ENCODE measurements around the gene SPATA22. TPM values are rescaled to one million over a fixed set of nuclear protein-coding genes. Genes with fewer than 3 reads are reported as not detected.

SPATA22 gene
- total RNA-seq, 1 experiment from 2014 or later, result not detected

DNA sequence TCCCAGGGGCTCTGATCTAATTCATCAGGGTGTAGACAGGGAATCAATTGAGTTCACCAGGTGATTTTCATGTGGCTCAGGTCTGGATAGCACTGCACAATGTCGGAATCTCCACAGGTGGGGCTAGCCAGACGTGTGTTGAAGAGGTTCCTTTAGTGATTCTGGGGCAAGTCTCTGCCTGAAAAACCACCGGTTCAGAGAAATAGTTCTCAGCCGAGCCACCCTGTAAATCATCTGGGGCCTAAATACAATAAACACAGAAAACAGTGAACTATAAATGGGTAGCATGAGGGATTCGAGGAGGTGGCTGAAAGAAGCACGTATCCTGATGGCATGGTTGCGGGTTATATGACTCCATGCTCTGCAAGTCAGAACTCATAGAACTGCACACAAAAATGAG is 25.5 kb upstream of the SPATA22 start:
- Histone ChIP-seq H3K9me3 (ENCODE audit: low read length) (no peaks in the 10 kb centered on the region), H3K79me2 (ENCODE audit: low read length) (no peaks in the 10 kb centered on the region), H3F3A (ENCODE audit: low read length, unreplicated experiment) (no peaks in the 10 kb centered on the region), H2AFZ (ENCODE audit: low read length) (no peak overlapping the region), H3K9me2 (replicated peaks; ENCODE audit: low read length) (no peaks in the 10 kb centered on the region), H3K4me1 (ENCODE audit: insufficient read depth, low read length) (no peaks in the 10 kb centered on the region), H3K36me3 (ENCODE audit: low read depth, low read length) (no peaks in the 10 kb centered on the region), H3K9ac (ENCODE audit: low read length) (no peak overlapping the region), H3K27ac (ENCODE audit: low read length) (no peak overlapping the region), H3K27me3 (ENCODE audit: low read length) (peaks cover 21% of the 10 kb centered on the region), H4K20me1 (ENCODE audit: low read length) (no peaks in the 10 kb centered on the region), H3K4me3 (ENCODE audit: low read length) (no peak overlapping the region), H3K4me2 (ENCODE audit: low read length) (no peak overlapping the region)
- BruUV-seq (replicated peaks), result no TSS peak
- TF ChIP-seq EZH2phosphoT487 (IDR thresholded peaks at IDR 0.05; ENCODE audit: borderline replicate concordance, low read length) (no peak), EZH2 (IDR thresholded peaks at IDR 0.05; ENCODE audit: low read length, unreplicated experiment) (no peak)
- TF ChIP-seq, protein P1, sequence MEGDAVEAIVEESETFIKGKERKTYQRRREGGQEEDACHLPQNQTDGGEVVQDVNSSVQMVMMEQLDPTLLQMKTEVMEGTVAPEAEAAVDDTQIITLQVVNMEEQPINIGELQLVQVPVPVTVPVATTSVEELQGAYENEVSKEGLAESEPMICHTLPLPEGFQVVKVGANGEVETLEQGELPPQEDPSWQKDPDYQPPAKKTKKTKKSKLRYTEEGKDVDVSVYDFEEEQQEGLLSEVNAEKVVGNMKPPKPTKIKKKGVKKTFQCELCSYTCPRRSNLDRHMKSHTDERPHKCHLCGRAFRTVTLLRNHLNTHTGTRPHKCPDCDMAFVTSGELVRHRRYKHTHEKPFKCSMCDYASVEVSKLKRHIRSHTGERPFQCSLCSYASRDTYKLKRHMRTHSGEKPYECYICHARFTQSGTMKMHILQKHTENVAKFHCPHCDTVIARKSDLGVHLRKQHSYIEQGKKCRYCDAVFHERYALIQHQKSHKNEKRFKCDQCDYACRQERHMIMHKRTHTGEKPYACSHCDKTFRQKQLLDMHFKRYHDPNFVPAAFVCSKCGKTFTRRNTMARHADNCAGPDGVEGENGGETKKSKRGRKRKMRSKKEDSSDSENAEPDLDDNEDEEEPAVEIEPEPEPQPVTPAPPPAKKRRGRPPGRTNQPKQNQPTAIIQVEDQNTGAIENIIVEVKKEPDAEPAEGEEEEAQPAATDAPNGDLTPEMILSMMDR (conservative IDR thresholded peaks at IDR 0.05; ENCODE audit: low read depth, low read length), result no peak
- intact Hi-C loops (cut with micrococcal nuclease), result no loop called here
- POLR2A ChIA-PET (ENCODE audit: unreplicated experiment), result interaction anchor here (0.6 kb wide), 1 partner anchor 22 kb away, joined by 5 read pairs; no protein-coding TSS in a partner anchor
- no peak for DNase-seq
- CTCF ChIA-PET, result no interaction called here
- no peak for ATAC-seq

DNA sequence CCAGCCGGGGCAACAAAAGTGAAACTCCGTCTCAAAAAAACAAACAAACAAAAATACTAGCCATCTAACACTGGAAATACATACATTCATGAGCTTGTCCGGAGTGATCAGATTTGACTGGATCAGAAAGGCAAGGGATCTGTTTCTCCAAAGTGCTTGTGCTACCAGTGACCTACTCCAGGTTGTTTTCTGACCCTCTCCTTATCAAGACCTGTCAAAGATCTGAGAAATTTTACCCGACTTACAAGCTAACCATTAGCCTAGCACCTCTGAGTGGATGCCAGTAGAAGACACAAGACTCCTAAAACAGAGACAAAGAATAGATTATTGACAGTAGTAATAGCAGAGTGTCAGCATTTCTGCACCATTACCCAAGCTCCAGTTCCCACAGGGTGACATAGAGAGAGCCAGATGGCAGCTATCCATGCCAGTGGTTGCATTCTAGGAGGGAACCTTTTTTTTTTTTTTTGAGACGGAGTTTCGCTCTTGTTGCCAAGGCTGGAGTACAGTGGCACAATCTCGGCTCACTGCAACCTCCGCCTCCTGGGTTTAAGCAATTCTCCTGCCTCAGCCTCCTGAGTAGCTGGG is 14.0 kb upstream of the SPATA22 start:
- H3K4me2 ChIP-seq (ENCODE audit: low read length), result no peak overlapping the region
- no peaks in the 10 kb centered on the region for H3K9me3 ChIP-seq (ENCODE audit: low read length)

DNA sequence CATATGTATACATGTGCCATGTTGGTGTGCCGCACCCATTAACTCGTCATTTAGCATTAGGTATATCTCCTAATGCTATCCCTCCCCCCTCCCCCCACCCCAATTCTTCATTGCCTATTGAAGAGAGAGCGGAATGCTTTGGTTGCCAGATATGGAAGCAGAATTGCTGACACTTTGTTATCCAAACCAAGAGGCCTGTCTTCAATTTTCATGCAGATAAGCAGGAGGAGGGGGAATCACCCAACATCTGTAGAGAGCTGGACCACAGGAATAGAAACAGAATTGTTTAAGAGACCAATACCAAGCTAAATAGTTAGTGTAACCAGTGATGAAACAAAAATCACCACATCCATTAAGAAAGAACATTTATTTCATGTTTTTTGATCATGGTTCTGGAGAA is 11.2 kb upstream of the SPATA22 start:
- CTCF ChIA-PET, result no interaction called here
- Histone ChIP-seq H3K4me3 (ENCODE audit: low read length) (no peak overlapping the region), H3K27me3 (ENCODE audit: low read length) (peaks cover 51% of the 10 kb centered on the region), H3K36me3 (ENCODE audit: low read depth, low read length) (no peaks in the 10 kb centered on the region), H3K9ac (ENCODE audit: low read length) (no peak overlapping the region), H3K4me2 (ENCODE audit: low read length) (no peak overlapping the region), H4K20me1 (ENCODE audit: low read length) (no peaks in the 10 kb centered on the region), H3K27ac (ENCODE audit: low read length) (no peak overlapping the region), H3K9me2 (replicated peaks; ENCODE audit: low read length) (no peaks in the 10 kb centered on the region), H3K4me1 (ENCODE audit: insufficient read depth, low read length) (no peaks in the 10 kb centered on the region), H3F3A (ENCODE audit: low read length, unreplicated experiment) (no peaks in the 10 kb centered on the region), H3K79me2 (ENCODE audit: low read length) (no peaks in the 10 kb centered on the region), H3K9me3 (ENCODE audit: low read length) (no peaks in the 10 kb centered on the region), H2AFZ (ENCODE audit: low read length) (no peak overlapping the region)
- DNase-seq, result no peak
- TF ChIP-seq EZH2phosphoT487 (IDR thresholded peaks at IDR 0.05; ENCODE audit: borderline replicate concordance, low read length), result no peak
- TF ChIP-seq, protein P1 (conservative IDR thresholded peaks at IDR 0.05; ENCODE audit: low read depth, low read length), result no peak
- no peak for TF ChIP-seq EZH2 (IDR thresholded peaks at IDR 0.05; ENCODE audit: low read length, unreplicated experiment)
- no TSS peak for BruUV-seq (replicated peaks)
- no peak for ATAC-seq
- POLR2A ChIA-PET (ENCODE audit: unreplicated experiment), result no interaction called here
- intact Hi-C loops (cut with micrococcal nuclease), result no loop called here

More for the DNA sequence above, 14.0 kb upstream of the SPATA22 start:
- Histone ChIP-seq H3F3A (ENCODE audit: low read length, unreplicated experiment) (no peaks in the 10 kb centered on the region), H4K20me1 (ENCODE audit: low read length) (no peaks in the 10 kb centered on the region), H3K4me1 (ENCODE audit: insufficient read depth, low read length) (no peaks in the 10 kb centered on the region), H3K4me3 (ENCODE audit: low read length) (no peak overlapping the region), H3K27me3 (ENCODE audit: low read length) (peaks cover 49% of the 10 kb centered on the region), H3K27ac (ENCODE audit: low read length) (no peak overlapping the region), H2AFZ (ENCODE audit: low read length) (no peak overlapping the region), H3K9me2 (replicated peaks; ENCODE audit: low read length) (no peaks in the 10 kb centered on the region), H3K36me3 (ENCODE audit: low read depth, low read length) (no peaks in the 10 kb centered on the region), H3K79me2 (ENCODE audit: low read length) (no peaks in the 10 kb centered on the region), H3K9ac (ENCODE audit: low read length) (no peak overlapping the region)
- no peak for ATAC-seq
- BruUV-seq (replicated peaks), result no TSS peak
- intact Hi-C loops (cut with micrococcal nuclease), result no loop called here
- TF ChIP-seq, protein P1 (conservative IDR thresholded peaks at IDR 0.05; ENCODE audit: low read depth, low read length), result no peak
- TF ChIP-seq EZH2phosphoT487 (IDR thresholded peaks at IDR 0.05; ENCODE audit: borderline replicate concordance, low read length) (no peak), EZH2 (IDR thresholded peaks at IDR 0.05; ENCODE audit: low read length, unreplicated experiment) (no peak)
- no peak for DNase-seq
- CTCF ChIA-PET, result no interaction called here
- POLR2A ChIA-PET (ENCODE audit: unreplicated experiment), result no interaction called here
